Measurements from ENCODE around the gene PIN4. TPM values are rescaled to one million over a fixed set of nuclear protein-coding genes. Genes with fewer than 3 reads are reported as not detected.
A peak's percentile ranks its signal among the peaks of the same experiment; 100 is the strongest.

PIN4 gene
- total RNA-seq, 1 donor from 2014 or later, result 10.3 TPM

DNA sequence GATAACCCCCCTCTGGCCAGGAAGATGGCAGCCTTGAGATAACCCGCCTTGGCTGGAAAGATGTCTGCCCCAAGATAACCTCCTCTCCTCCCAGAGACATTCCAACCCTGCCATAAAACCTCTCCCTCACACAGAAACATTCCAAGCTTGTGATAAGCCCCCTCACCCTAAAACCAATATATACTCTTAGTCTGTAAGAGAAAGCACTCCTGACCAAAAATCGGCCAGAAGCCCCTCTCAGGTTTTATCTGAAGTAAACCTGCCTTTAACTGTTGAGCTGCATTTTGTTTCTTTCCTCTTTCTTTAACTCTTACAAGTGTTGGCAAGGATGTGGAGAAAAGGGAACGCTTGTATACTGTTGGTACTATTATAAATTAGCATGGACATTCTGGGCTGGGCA is 48.7 kb downstream of the PIN4 start:
- DNase-seq (ENCODE audit: low read depth) (no peak), FAIRE-seq (no peak)
- Histone ChIP-seq H3K36me3 (ENCODE audit: control insufficient read depth, insufficient read depth, low read length) (no peaks in the 10 kb centered on the region), H3K4me3 (ENCODE audit: low read depth, low read length) (no peak overlapping the region), H3K27me3 (ENCODE audit: control insufficient read depth, insufficient read depth, low read length) (no peaks in the 10 kb centered on the region)
- TF ChIP-seq, protein P1, sequence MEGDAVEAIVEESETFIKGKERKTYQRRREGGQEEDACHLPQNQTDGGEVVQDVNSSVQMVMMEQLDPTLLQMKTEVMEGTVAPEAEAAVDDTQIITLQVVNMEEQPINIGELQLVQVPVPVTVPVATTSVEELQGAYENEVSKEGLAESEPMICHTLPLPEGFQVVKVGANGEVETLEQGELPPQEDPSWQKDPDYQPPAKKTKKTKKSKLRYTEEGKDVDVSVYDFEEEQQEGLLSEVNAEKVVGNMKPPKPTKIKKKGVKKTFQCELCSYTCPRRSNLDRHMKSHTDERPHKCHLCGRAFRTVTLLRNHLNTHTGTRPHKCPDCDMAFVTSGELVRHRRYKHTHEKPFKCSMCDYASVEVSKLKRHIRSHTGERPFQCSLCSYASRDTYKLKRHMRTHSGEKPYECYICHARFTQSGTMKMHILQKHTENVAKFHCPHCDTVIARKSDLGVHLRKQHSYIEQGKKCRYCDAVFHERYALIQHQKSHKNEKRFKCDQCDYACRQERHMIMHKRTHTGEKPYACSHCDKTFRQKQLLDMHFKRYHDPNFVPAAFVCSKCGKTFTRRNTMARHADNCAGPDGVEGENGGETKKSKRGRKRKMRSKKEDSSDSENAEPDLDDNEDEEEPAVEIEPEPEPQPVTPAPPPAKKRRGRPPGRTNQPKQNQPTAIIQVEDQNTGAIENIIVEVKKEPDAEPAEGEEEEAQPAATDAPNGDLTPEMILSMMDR (IDR thresholded peaks at IDR 0.05; ENCODE audit: insufficient read depth, low read length, severe bottlenecking), result no peak

DNA sequence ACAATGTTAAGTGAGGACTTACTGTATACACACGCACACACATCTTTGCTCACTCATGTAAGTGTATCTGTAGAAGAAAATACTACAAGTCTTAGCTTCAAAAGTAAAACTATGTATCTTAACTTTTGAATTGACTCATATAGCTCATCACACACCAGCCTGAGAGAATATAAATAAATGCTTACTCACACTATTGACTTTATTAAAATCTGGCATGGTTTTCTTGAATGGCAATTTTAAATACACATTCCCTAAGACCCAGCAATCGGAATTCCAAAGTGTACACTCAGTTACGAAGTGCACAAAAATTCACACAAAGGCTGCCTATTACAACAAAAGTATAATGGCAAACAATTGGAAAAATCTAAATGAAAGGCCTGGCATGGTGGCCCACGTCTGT is 55.3 kb downstream of the PIN4 start:
- Histone ChIP-seq H3K4me3 (ENCODE audit: low read depth, low read length) (no peak overlapping the region), H3K27me3 (ENCODE audit: control insufficient read depth, insufficient read depth, low read length) (no peaks in the 10 kb centered on the region), H3K36me3 (ENCODE audit: control insufficient read depth, insufficient read depth, low read length) (no peaks in the 10 kb centered on the region)
- TF ChIP-seq, protein P1 (IDR thresholded peaks at IDR 0.05; ENCODE audit: insufficient read depth, low read length, severe bottlenecking), result no peak
- FAIRE-seq (no peak), DNase-seq (ENCODE audit: low read depth) (peak; percentile 35)

DNA sequence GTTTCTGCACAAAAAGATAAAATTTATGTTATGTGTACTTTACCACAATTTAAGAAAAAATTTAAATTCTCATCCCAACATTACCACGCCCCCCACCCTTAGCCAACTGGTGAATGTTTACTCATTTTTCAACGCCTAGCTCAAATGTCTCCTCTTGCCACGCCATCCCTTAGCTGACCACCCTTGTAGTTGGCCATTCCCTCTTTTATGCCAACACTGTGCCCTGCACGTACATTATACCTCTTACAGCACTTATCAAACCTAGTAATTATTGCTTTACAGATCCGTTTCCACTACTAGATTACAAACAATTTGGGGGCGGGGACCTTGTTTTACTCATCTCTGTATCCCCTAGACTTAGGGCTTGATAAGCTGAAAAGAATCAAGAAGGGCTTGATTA is 56.6 kb downstream of the PIN4 start:
- TF ChIP-seq, protein P1 (IDR thresholded peaks at IDR 0.05; ENCODE audit: insufficient read depth, low read length, severe bottlenecking), result no peak
- FAIRE-seq (no peak), DNase-seq (ENCODE audit: low read depth) (no peak)
- Histone ChIP-seq H3K36me3 (ENCODE audit: control insufficient read depth, insufficient read depth, low read length) (no peaks in the 10 kb centered on the region), H3K4me3 (ENCODE audit: low read depth, low read length) (peak overlapping the region; percentile 41), H3K27me3 (ENCODE audit: control insufficient read depth, insufficient read depth, low read length) (no peaks in the 10 kb centered on the region)

DNA sequence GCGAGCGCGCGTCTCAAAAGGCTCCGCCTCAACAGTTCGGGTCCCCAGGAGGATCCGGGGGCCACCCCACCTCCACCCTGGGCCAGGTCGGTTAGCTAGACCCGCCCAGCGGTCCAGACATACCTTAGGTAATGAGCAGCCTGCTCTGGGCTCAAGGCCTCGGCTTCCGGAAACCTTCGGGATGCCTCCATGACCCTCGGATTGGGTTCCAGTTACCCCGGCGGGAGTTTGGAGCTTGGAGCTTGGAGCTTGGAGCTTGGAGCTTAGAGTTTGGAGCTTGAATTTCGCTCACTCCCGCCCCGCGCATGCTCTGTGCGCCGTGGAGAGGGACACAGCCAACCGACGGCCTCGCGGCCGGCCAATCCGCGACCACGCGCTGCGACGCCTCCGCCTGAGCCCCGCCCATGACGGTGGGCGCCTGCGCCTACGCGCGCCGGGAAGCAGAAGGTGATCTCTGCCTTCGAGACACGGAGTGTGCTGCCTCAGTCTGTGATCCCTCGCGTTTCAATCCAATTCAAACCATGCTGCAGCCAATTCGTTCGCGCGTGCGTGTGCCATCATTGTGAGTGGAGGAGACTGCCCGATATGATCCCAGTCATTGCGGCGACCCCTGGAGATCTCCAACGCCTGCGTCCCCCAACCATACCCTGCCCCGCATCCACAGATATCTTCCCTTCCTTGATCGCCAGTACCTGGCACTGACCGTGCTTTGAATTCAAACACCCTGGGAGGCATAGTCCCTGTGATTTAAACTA is 57.3 kb downstream of the PIN4 start, which contains the start of gene ERCC6L:
Gene ERCC6L, minus strand, starts transcription at position 307 of the 755 bp plus-strand sequence. Its CDS starts 116 bp downstream, at position 191.
- no peak for FAIRE-seq
- TF ChIP-seq, protein P1 (IDR thresholded peaks at IDR 0.05; ENCODE audit: insufficient read depth, low read length, severe bottlenecking), result no peak
- no peaks in the 10 kb centered on the region for H3K27me3 ChIP-seq (ENCODE audit: control insufficient read depth, insufficient read depth, low read length)
- H3K36me3 ChIP-seq (ENCODE audit: control insufficient read depth, insufficient read depth, low read length), result no peaks in the 10 kb centered on the region
- peak within 1 kb of the TSS; percentile 41 for H3K4me3 ChIP-seq (ENCODE audit: low read depth, low read length)
- DNase-seq (ENCODE audit: low read depth), result peak; percentile 76

DNA sequence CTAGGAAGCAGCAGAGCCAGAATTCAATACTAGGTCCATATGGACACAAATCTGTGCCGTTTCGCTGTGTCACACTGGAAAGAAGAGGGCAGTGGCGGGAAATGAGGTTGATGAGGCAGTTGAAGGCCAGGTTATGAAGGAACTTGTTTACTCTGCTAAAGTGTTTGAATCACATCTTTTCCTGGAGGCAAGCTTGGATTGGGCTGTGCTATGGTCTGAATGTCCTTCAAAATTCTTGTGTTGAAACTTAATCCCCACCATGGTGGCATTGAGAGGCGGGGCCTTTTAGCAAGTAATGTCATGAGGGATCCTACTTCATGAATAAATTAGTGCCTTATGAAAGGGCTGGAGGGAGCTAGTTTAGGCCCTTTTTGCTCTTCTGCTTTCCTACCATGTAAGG is 59.4 kb downstream of the PIN4 start:
- Histone ChIP-seq H3K4me3 (ENCODE audit: low read depth, low read length) (no peak overlapping the region), H3K36me3 (ENCODE audit: control insufficient read depth, insufficient read depth, low read length) (no peaks in the 10 kb centered on the region), H3K27me3 (ENCODE audit: control insufficient read depth, insufficient read depth, low read length) (no peaks in the 10 kb centered on the region)
- TF ChIP-seq, protein P1 (IDR thresholded peaks at IDR 0.05; ENCODE audit: insufficient read depth, low read length, severe bottlenecking), result no peak
- FAIRE-seq (no peak), DNase-seq (ENCODE audit: low read depth) (no peak)

DNA sequence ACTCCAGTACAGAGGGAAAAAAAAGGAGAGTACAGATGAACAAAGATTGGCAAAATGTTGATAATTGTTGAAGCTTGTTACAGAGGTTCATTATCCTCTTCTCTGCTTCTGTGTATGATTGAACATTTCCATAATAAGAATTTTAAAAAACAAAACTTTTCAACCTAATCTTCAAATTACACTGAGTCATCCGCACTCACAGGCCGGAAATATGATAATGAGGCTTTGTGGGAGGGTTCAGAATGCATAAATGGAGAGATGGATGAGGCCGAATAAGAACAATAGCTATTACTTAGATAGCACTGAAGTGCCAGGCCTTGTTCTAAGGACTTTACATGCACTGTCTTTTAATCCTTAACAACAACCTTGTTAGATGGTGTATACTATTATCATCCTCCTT is 61.9 kb downstream of the PIN4 start:
- Histone ChIP-seq H3K36me3 (ENCODE audit: control insufficient read depth, insufficient read depth, low read length) (no peaks in the 10 kb centered on the region), H3K27me3 (ENCODE audit: control insufficient read depth, insufficient read depth, low read length) (no peaks in the 10 kb centered on the region), H3K4me3 (ENCODE audit: low read depth, low read length) (no peak overlapping the region)
- FAIRE-seq (no peak), DNase-seq (ENCODE audit: low read depth) (peak; percentile 34)
- TF ChIP-seq, protein P1 (IDR thresholded peaks at IDR 0.05; ENCODE audit: insufficient read depth, low read length, severe bottlenecking), result no peak

Measured in bronchial epithelial cell (primary cell).